ENCODE results near the gene ZNF385A.
"Not testable (repeated sequence)": the region's sequence is repeated elsewhere in the genome, so short reads cannot be mapped to it uniquely, and the experiment has no call there.

ZNF385A gene

GRCh38 chr12:54355104-54355815, 29.3 kb downstream of the ZNF385A start:
- Mint-ChIP-seq H3K4me1 (ENCODE audit: low read depth) (peaks cover 17% of the 10 kb centered on the region), H3K4me3 (no peak overlapping the region), H3K36me3 (ENCODE audit: low read depth) (peaks cover 21% of the 10 kb centered on the region), H3K9me3 (no peaks in the 10 kb centered on the region), H3K27me3 (ENCODE audit: low read depth) (no peaks in the 10 kb centered on the region), H3K27ac (no peak overlapping the region)
- no peak for DNase-seq (ENCODE audit: low spot score)

- H3K27ac Mint-ChIP-seq; H3K4me3 Mint-ChIP-seq; H3K27me3 Mint-ChIP-seq (ENCODE audit: low read depth); H3K9me3 Mint-ChIP-seq; DNase-seq (ENCODE audit: low spot score): not testable (repeated sequence)
- Mint-ChIP-seq H3K4me1 (ENCODE audit: low read depth) (peaks cover 17% of the 10 kb centered on the region), H3K36me3 (ENCODE audit: low read depth) (peaks cover 30% of the 10 kb centered on the region)
Observed at GRCh38 chr12:54354271-54354670, 30.3 kb downstream of the ZNF385A start.

- DNase-seq (ENCODE audit: low spot score): no peak
- H3K27ac Mint-ChIP-seq: no peak overlapping the region
- peaks cover 32% of the 10 kb centered on the region for H3K36me3 Mint-ChIP-seq (ENCODE audit: low read depth)
Observed at GRCh38 chr12:54352891-54353874, 31.4 kb downstream of the ZNF385A start.

GRCh38 chr12:54352022-54352531, 32.5 kb downstream of the ZNF385A start:
- Mint-ChIP-seq H3K27ac (peak overlapping the region; percentile 39), H3K9me3 (no peaks in the 10 kb centered on the region), H3K27me3 (ENCODE audit: low read depth) (no peaks in the 10 kb centered on the region), H3K4me3 (peak overlapping the region; percentile 47), H3K36me3 (ENCODE audit: low read depth) (peaks cover 39% of the 10 kb centered on the region), H3K4me1 (ENCODE audit: low read depth) (peaks cover 15% of the 10 kb centered on the region)
- peak; percentile 33 for DNase-seq (ENCODE audit: low spot score)

More at GRCh38 chr12:54352891-54353874, 31.4 kb downstream of the ZNF385A start:
- no peaks in the 10 kb centered on the region for H3K9me3 Mint-ChIP-seq
- no peak overlapping the region for H3K4me3 Mint-ChIP-seq
- peaks cover 17% of the 10 kb centered on the region for H3K4me1 Mint-ChIP-seq (ENCODE audit: low read depth)
- no peaks in the 10 kb centered on the region for H3K27me3 Mint-ChIP-seq (ENCODE audit: low read depth)

GRCh38 chr12:54351341-54351740, 33.2 kb downstream of the ZNF385A start:
- DNase-seq (ENCODE audit: low spot score): no peak
- H3K4me1 Mint-ChIP-seq (ENCODE audit: low read depth): peaks cover 15% of the 10 kb centered on the region
- H3K9me3 Mint-ChIP-seq: no peaks in the 10 kb centered on the region
- peaks cover 42% of the 10 kb centered on the region for H3K36me3 Mint-ChIP-seq (ENCODE audit: low read depth)
- no peaks in the 10 kb centered on the region for H3K27me3 Mint-ChIP-seq (ENCODE audit: low read depth)
- no peak overlapping the region for H3K27ac Mint-ChIP-seq
- no peak overlapping the region for H3K4me3 Mint-ChIP-seq

GRCh38 chr12:54350743-54351142, 33.8 kb downstream of the ZNF385A start:
- H3K9me3 Mint-ChIP-seq: no peaks in the 10 kb centered on the region
- no peak overlapping the region for H3K27ac Mint-ChIP-seq
- no peaks in the 10 kb centered on the region for H3K27me3 Mint-ChIP-seq (ENCODE audit: low read depth)
- no peak overlapping the region for H3K4me3 Mint-ChIP-seq
- DNase-seq (ENCODE audit: low spot score): no peak
- peaks cover 42% of the 10 kb centered on the region for H3K36me3 Mint-ChIP-seq (ENCODE audit: low read depth)
- peaks cover 15% of the 10 kb centered on the region for H3K4me1 Mint-ChIP-seq (ENCODE audit: low read depth)

- no peak for DNase-seq (ENCODE audit: low spot score)
- Mint-ChIP-seq H3K9me3 (no peaks in the 10 kb centered on the region), H3K36me3 (ENCODE audit: low read depth) (peaks cover 50% of the 10 kb centered on the region), H3K4me3 (no peak overlapping the region), H3K27ac (no peak overlapping the region), H3K4me1 (ENCODE audit: low read depth) (peaks cover 15% of the 10 kb centered on the region), H3K27me3 (ENCODE audit: low read depth) (no peaks in the 10 kb centered on the region)
Observed at GRCh38 chr12:54349679-54350078, 34.9 kb downstream of the ZNF385A start.

GRCh38 chr12:54349036-54349435, 35.5 kb downstream of the ZNF385A start:
- Mint-ChIP-seq H3K9me3 (no peaks in the 10 kb centered on the region), H3K27ac (no peak overlapping the region), H3K27me3 (ENCODE audit: low read depth) (no peaks in the 10 kb centered on the region), H3K4me3 (no peak overlapping the region), H3K36me3 (ENCODE audit: low read depth) (peaks cover 50% of the 10 kb centered on the region), H3K4me1 (ENCODE audit: low read depth) (peaks cover 15% of the 10 kb centered on the region)
- DNase-seq (ENCODE audit: low spot score): no peak

- H3K36me3 Mint-ChIP-seq (ENCODE audit: low read depth): peaks cover 30% of the 10 kb centered on the region
- H3K27ac Mint-ChIP-seq: no peak overlapping the region
- H3K27me3 Mint-ChIP-seq (ENCODE audit: low read depth): no peaks in the 10 kb centered on the region
Observed at GRCh38 chr12:54341378-54342300, 42.9 kb downstream of the ZNF385A start.

GRCh38 chr12:54340846-54341245, 43.7 kb downstream of the ZNF385A start:
- Mint-ChIP-seq H3K36me3 (ENCODE audit: low read depth) (peaks cover 30% of the 10 kb centered on the region), H3K4me3 (no peak overlapping the region), H3K27ac (no peak overlapping the region), H3K4me1 (ENCODE audit: low read depth) (no peaks in the 10 kb centered on the region), H3K9me3 (no peaks in the 10 kb centered on the region), H3K27me3 (ENCODE audit: low read depth) (no peaks in the 10 kb centered on the region)
- no peak for DNase-seq (ENCODE audit: low spot score)

More at GRCh38 chr12:54341378-54342300, 42.9 kb downstream of the ZNF385A start:
- DNase-seq (ENCODE audit: low spot score): no peak
- no peaks in the 10 kb centered on the region for H3K9me3 Mint-ChIP-seq
- no peaks in the 10 kb centered on the region for H3K4me1 Mint-ChIP-seq (ENCODE audit: low read depth)
- H3K4me3 Mint-ChIP-seq: no peak overlapping the region

- Mint-ChIP-seq H3K27ac (no peak overlapping the region), H3K36me3 (ENCODE audit: low read depth) (peaks cover 23% of the 10 kb centered on the region), H3K27me3 (ENCODE audit: low read depth) (no peaks in the 10 kb centered on the region), H3K4me1 (ENCODE audit: low read depth) (peaks cover 3% of the 10 kb centered on the region), H3K9me3 (no peaks in the 10 kb centered on the region), H3K4me3 (no peak overlapping the region)
- DNase-seq (ENCODE audit: low spot score): no peak
Observed at GRCh38 chr12:54338698-54339296, 45.7 kb downstream of the ZNF385A start.

GRCh38 chr12:54337854-54338650, 46.5 kb downstream of the ZNF385A start:
- Mint-ChIP-seq H3K27me3 (ENCODE audit: low read depth) (no peaks in the 10 kb centered on the region), H3K4me3 (no peak overlapping the region), H3K4me1 (ENCODE audit: low read depth) (peaks cover 9% of the 10 kb centered on the region), H3K9me3 (no peaks in the 10 kb centered on the region), H3K27ac (no peak overlapping the region), H3K36me3 (ENCODE audit: low read depth) (peaks cover 18% of the 10 kb centered on the region)
- DNase-seq (ENCODE audit: low spot score): no peak

Data from T-helper 2 cell treated with Interferon-gamma antibody and Interleukin-4, amounts not matched to agents 5 μg/mL and 100 μg/mL, for 36 hours (primary cell).